ENCODE results near the gene TBX6. TPM values are rescaled to one million over a fixed set of nuclear protein-coding genes. Genes with fewer than 3 reads are reported as not detected.

TBX6 gene
- total RNA-seq, 1 experiment from 2014 or later = 5.1 TPM

DNA sequence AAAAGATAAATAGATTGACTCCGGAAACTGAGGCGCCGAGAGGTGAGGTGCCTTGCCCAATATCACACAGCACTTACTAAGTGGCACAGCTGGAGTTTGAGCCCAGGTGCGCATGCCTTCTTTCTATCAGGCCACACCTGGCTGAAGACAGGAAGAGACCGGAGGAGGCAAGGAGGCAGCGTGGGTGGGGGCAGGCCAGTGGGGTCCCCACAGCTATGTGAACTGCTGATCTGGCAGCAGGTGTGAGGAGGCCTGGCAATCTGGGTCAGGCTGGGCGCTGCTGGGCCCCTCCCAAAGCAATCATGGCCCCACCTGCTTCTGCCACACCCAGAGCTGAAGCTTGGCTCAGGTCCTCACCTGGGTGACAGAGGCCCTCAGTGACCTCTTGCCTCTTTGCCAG is 23.5 kb upstream of the TBX6 start:
- Mint-ChIP-seq H3K36me3 (peaks cover 3% of the 10 kb centered on the region; the same call in 1 of the 2 replicates), H3K4me1 (peaks cover 3% of the 10 kb centered on the region), H3K27ac (no peak overlapping the region), H3K27me3 (ENCODE audit: low read depth) (no peaks in the 10 kb centered on the region), H3K4me3 (no peak overlapping the region), H3K9me3 (no peaks in the 10 kb centered on the region)
- POLR2A ChIA-PET = no interaction called here
- CTCF ChIA-PET = interaction anchor here (1.2 to 6.9 kb wide), 2 partner anchors 24 to 500 kb away, joined by 4 to 129 read pairs; partner anchors contain the start of gene TBX6
- no peak for DNase-seq (ENCODE audit: low spot score)
- ATAC-seq = no peak
- TF ChIP-seq MAX (CRISPR knock-in tag; IDR thresholded peaks at IDR 0.05) (no peak), ARID4B (CRISPR knock-in tag; IDR thresholded peaks at IDR 0.05; ENCODE audit: borderline replicate concordance) (no peak), ZNF263 (CRISPR knock-in tag; IDR thresholded peaks at IDR 0.05; ENCODE audit: low read depth) (no peak), ATF1 (CRISPR knock-in tag; IDR thresholded peaks at IDR 0.05) (no peak), E2F5 (CRISPR knock-in tag; IDR thresholded peaks at IDR 0.05) (no peak), JAZF1 (CRISPR knock-in tag; IDR thresholded peaks at IDR 0.05) (no peak), CREM (CRISPR knock-in tag; IDR thresholded peaks at IDR 0.05) (no peak), AR (CRISPR knock-in tag; IDR thresholded peaks at IDR 0.05) (no peak), GTF2I (CRISPR knock-in tag; conservative IDR thresholded peaks at IDR 0.05) (no peak), MXD4 (CRISPR knock-in tag; IDR thresholded peaks at IDR 0.05; ENCODE audit: borderline replicate concordance) (no peak), HMGXB4 (CRISPR knock-in tag; IDR thresholded peaks at IDR 0.05) (no peak), MYBL2 (CRISPR knock-in tag; IDR thresholded peaks at IDR 0.05) (no peak)
- TF ChIP-seq, protein P1, sequence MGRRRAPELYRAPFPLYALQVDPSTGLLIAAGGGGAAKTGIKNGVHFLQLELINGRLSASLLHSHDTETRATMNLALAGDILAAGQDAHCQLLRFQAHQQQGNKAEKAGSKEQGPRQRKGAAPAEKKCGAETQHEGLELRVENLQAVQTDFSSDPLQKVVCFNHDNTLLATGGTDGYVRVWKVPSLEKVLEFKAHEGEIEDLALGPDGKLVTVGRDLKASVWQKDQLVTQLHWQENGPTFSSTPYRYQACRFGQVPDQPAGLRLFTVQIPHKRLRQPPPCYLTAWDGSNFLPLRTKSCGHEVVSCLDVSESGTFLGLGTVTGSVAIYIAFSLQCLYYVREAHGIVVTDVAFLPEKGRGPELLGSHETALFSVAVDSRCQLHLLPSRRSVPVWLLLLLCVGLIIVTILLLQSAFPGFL (CRISPR knock-in tag; IDR thresholded peaks at IDR 0.05; ENCODE audit: borderline replicate concordance) = no peak
- TF ChIP-seq, protein P2, sequence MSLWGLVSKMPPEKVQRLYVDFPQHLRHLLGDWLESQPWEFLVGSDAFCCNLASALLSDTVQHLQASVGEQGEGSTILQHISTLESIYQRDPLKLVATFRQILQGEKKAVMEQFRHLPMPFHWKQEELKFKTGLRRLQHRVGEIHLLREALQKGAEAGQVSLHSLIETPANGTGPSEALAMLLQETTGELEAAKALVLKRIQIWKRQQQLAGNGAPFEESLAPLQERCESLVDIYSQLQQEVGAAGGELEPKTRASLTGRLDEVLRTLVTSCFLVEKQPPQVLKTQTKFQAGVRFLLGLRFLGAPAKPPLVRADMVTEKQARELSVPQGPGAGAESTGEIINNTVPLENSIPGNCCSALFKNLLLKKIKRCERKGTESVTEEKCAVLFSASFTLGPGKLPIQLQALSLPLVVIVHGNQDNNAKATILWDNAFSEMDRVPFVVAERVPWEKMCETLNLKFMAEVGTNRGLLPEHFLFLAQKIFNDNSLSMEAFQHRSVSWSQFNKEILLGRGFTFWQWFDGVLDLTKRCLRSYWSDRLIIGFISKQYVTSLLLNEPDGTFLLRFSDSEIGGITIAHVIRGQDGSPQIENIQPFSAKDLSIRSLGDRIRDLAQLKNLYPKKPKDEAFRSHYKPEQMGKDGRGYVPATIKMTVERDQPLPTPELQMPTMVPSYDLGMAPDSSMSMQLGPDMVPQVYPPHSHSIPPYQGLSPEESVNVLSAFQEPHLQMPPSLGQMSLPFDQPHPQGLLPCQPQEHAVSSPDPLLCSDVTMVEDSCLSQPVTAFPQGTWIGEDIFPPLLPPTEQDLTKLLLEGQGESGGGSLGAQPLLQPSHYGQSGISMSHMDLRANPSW (CRISPR knock-in tag; conservative IDR thresholded peaks at IDR 0.05; ENCODE audit: low read depth) = no peak
- TF ChIP-seq, protein P3, sequence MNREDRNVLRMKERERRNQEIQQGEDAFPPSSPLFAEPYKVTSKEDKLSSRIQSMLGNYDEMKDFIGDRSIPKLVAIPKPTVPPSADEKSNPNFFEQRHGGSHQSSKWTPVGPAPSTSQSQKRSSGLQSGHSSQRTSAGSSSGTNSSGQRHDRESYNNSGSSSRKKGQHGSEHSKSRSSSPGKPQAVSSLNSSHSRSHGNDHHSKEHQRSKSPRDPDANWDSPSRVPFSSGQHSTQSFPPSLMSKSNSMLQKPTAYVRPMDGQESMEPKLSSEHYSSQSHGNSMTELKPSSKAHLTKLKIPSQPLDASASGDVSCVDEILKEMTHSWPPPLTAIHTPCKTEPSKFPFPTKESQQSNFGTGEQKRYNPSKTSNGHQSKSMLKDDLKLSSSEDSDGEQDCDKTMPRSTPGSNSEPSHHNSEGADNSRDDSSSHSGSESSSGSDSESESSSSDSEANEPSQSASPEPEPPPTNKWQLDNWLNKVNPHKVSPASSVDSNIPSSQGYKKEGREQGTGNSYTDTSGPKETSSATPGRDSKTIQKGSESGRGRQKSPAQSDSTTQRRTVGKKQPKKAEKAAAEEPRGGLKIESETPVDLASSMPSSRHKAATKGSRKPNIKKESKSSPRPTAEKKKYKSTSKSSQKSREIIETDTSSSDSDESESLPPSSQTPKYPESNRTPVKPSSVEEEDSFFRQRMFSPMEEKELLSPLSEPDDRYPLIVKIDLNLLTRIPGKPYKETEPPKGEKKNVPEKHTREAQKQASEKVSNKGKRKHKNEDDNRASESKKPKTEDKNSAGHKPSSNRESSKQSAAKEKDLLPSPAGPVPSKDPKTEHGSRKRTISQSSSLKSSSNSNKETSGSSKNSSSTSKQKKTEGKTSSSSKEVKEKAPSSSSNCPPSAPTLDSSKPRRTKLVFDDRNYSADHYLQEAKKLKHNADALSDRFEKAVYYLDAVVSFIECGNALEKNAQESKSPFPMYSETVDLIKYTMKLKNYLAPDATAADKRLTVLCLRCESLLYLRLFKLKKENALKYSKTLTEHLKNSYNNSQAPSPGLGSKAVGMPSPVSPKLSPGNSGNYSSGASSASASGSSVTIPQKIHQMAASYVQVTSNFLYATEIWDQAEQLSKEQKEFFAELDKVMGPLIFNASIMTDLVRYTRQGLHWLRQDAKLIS (CRISPR knock-in tag; IDR thresholded peaks at IDR 0.05; ENCODE audit: borderline replicate concordance) = no peak

Measured in WTC11 (cell line).